Thyroid gland (tissue), 4 donors: Measurements from ENCODE around the gene TNFRSF1A.

Source experiments
- POLR2A ChIP-seq, 2 donors: fragments of 450-650 bp; IDR thresholded peaks; one replicate each; pipeline ENCODE4 v1.6.1; 2017; ENCODE audit warnings: antibody characterized with exemption in 2 of 2, mild to moderate bottlenecking in 2 of 2, moderate library complexity in 1 of 2
- TF ChIP-seq, protein P1 (sequence below), 6 experiments: fragments of 200-600 bp in 3 of 6; fragments of 450-650 bp in 3 of 6; sonication (generic) in 3 of 6; IDR thresholded peaks; one replicate each; pipeline ENCODE4 v1.5.1; 2016 to 2019; ENCODE audit warnings: antibody characterized with exemption in 6 of 6, mild to moderate bottlenecking in 2 of 6, inconsistent platforms in 1 of 6, moderate library complexity in 1 of 6

DNA sequence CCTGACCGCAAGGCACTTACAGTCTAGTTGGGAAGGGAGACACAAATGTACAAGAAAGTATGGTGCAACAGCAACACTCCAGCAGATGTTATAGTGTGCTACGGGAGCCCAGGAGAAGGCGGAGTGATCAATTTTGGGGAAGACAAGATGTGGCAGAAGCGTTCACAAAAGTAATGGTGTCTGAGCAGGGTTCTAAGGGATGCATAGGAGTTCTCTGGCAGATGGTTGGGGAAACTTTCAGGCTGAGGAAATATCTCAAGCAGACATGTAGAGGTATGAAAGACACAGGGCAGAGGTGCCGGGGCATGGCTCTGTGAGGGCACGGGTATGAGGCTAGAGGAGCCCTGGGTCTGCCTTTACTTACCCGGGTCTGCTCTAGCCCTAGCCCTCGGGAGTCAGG is 5.1 kb upstream of the TNFRSF1A start:
- TF ChIP-seq, protein P1, sequence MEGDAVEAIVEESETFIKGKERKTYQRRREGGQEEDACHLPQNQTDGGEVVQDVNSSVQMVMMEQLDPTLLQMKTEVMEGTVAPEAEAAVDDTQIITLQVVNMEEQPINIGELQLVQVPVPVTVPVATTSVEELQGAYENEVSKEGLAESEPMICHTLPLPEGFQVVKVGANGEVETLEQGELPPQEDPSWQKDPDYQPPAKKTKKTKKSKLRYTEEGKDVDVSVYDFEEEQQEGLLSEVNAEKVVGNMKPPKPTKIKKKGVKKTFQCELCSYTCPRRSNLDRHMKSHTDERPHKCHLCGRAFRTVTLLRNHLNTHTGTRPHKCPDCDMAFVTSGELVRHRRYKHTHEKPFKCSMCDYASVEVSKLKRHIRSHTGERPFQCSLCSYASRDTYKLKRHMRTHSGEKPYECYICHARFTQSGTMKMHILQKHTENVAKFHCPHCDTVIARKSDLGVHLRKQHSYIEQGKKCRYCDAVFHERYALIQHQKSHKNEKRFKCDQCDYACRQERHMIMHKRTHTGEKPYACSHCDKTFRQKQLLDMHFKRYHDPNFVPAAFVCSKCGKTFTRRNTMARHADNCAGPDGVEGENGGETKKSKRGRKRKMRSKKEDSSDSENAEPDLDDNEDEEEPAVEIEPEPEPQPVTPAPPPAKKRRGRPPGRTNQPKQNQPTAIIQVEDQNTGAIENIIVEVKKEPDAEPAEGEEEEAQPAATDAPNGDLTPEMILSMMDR (IDR thresholded peaks at IDR 0.05) = no peak
- no peak for TF ChIP-seq POLR2A (IDR thresholded peaks at IDR 0.05)
